Measurements from ENCODE around the gene TRIM48.
"Not testable (repeated sequence)": the region's sequence is repeated elsewhere in the genome, so short reads cannot be mapped to it uniquely, and the experiment has no call there.

Gene TRIM48, protein sequence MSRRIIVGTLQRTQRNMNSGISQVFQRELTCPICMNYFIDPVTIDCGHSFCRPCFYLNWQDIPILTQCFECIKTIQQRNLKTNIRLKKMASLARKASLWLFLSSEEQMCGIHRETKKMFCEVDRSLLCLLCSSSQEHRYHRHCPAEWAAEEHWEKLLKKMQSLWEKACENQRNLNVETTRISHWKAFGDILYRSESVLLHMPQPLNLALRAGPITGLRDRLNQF

DNA sequence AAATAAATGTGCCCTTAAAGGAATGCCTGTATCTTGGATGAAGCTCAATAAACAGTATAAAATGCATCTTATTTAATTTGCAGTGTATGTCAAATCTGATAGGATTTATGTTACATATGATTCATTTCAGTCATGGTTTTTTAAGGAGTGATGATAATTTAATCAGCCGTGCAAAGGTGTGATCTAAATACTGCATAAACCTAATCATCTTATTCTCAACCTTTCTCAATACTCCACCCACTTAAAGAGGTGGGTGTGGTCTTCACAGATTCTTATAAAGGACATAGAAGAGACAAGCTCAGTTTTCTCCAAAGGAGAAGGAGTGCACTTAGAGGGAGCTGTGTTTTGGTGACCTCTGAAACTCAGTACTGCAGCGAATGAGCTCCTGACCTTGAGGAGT lies at the start of gene TRIM48:
TSS of gene TRIM48 (plus strand) at position 301 of the 400 bp plus-strand sequence. CDS start 113 bp downstream, outside the sequence.
- not testable (repeated sequence) for DNase-seq (ENCODE audit: low spot score)

DNA sequence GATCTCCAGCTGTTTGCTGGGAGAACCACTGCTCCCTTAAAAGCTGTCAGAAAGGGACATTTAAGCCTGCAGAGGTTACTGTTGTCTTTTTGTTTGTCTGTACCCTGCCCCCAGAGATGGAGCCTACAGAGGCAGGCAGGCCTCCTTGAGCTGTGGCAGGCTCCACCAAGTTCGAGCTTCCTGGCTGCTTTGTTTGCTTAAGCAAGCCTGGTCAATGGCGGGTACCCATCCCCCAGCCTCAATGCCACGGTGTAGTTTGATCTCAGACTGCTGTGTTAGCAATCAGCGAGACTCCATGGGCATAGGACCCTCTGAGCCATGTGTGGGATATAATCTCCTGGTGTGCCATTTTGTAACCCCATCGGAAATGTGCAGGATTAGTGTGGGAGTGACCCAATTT lies 23.6 kb upstream of the TRIM48 start:
- not testable (repeated sequence) for DNase-seq (ENCODE audit: low spot score)

DNA sequence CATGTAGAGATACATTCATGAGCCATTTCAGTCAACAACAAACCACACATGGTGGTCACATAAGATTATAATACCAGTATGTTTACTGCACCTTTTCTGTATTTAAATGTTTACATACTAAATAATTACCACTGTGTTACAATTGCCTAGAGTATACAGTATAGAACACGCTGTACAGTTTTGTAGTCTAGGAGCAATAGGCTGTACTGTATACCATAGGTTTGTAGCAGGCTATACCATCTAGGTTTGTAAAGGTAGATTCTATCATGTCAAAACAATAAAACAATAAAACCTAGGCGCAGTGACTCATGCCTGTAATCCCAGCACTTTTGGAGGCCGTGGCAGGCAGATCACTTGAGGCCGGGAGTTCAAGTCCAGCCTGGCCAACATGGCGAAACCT lies 1.1 kb downstream of the TRIM48 start:
- TF ChIP-seq, protein P1, sequence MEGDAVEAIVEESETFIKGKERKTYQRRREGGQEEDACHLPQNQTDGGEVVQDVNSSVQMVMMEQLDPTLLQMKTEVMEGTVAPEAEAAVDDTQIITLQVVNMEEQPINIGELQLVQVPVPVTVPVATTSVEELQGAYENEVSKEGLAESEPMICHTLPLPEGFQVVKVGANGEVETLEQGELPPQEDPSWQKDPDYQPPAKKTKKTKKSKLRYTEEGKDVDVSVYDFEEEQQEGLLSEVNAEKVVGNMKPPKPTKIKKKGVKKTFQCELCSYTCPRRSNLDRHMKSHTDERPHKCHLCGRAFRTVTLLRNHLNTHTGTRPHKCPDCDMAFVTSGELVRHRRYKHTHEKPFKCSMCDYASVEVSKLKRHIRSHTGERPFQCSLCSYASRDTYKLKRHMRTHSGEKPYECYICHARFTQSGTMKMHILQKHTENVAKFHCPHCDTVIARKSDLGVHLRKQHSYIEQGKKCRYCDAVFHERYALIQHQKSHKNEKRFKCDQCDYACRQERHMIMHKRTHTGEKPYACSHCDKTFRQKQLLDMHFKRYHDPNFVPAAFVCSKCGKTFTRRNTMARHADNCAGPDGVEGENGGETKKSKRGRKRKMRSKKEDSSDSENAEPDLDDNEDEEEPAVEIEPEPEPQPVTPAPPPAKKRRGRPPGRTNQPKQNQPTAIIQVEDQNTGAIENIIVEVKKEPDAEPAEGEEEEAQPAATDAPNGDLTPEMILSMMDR (IDR thresholded peaks at IDR 0.05; ENCODE audit: extremely low read depth, missing control alignments): no peak
- DNase-seq (ENCODE audit: low spot score): no peak

Data from GM20000 (cell line).